Measurements from ENCODE around the gene RMND5B.

RMND5B gene

DNA sequence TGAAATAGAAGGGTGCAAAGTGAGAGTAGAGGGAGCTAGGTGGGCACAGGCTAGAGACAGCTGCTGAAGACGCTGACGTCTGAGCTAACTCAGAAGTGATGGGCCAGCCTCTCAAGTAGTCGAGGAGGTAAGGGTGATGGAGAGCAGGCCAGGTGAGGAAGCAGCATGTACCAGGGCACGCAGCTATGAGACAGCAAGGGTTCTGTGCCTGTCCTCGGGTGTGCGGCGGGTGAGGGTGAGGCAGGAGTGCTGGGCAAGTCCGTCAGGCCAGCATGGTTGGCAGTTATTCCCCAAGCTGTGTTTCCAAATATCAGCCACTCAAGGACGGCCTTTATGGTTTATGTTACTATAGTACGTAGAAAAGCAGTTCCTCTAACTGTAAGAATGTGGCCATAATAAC lies 6.2 kb downstream of the RMND5B start:
- ATAC-seq, result no peak

DNA sequence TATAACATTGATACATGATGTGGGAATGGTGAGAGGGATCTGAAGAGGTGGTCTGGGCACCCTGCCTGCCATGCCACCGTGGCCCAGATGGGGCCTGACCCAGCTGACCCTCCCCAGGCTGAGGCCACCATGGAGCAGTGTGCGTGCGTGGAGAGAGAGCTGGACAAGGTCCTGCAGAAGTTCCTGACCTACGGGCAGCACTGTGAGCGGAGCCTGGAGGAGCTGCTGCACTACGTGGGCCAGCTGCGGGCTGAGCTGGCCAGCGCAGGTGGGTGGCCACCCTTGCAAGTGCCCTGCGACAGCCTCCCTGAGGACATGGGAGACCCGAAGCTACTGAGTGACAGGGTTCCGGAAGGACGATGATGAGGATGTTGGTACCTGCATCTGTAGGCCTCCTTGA lies 7.2 kb downstream of the RMND5B start:
- no peak for ATAC-seq

DNA sequence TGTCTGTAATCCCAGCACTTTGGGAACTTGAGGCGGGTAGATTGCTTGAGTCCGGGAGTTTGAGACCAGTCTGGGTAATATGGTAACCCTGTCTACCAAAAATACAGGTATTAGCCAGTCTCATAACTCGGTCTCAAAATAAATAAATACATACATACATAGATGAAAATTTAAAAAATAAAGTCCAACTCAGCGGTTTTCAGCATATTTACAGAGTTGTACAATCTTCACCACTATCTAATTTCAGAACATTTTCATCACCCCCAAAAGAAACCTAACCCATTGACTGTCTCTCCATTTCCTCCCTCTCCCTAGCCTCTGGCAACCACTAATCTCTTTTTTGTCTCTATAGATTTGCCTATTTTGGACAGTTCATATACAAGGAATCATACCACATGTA lies 10.7 kb downstream of the RMND5B start:
- no peak for ATAC-seq

DNA sequence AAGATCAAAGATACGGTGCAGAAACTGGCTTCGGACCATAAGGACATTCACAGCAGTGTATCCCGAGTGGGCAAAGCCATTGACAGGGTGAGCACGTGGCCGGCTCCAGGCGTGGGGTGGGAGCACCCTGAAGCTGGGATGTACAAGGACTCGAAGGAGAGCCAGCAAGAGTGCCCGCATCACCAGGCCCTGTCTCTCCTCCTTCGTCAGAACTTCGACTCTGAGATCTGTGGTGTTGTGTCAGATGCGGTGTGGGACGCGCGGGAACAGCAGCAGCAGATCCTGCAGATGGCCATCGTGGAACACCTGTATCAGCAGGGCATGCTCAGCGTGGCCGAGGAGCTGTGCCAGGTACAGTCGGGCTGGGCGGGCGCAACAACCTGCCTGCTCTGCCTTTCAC lies 11.8 kb downstream of the RMND5B start:
- no peak for ATAC-seq

DNA sequence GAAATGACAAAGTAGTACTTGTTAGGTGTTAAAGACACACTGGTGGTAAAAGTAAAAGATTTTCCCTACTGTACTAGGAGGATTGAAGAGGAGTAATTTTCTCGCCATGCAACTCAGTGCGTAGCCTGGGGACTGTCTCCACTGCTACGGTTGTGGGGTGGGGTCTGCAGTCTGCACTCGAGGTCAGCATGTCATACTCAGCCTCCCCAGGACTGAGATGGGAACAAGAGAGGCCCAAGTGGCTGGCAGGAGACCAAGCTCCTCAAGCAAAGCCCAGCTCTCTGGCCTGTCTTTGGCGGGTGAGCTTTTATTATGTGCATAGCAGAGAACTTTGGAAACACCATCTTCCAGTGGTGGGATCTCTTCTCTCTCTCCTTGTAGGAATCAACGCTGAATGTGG lies 12.4 kb downstream of the RMND5B start:
- ATAC-seq, result no peak

DNA sequence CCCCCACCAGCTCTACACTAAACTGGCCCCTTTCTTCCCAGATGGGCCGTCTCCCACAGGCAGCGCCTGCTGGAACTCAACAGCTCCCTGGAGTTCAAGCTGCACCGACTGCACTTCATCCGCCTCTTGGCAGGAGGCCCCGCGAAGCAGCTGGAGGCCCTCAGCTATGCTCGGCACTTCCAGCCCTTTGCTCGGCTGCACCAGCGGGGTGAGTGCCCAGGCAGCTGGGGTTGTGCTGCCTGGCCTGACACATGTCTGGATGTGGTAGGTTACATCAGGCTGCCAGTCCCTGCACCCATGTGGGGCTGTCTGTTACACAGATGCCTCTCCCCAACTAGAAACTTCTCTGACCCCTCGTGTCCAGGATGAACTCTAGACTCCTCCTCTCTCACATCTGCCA lies 13.1 kb downstream of the RMND5B start:
- no peak for ATAC-seq

DNA sequence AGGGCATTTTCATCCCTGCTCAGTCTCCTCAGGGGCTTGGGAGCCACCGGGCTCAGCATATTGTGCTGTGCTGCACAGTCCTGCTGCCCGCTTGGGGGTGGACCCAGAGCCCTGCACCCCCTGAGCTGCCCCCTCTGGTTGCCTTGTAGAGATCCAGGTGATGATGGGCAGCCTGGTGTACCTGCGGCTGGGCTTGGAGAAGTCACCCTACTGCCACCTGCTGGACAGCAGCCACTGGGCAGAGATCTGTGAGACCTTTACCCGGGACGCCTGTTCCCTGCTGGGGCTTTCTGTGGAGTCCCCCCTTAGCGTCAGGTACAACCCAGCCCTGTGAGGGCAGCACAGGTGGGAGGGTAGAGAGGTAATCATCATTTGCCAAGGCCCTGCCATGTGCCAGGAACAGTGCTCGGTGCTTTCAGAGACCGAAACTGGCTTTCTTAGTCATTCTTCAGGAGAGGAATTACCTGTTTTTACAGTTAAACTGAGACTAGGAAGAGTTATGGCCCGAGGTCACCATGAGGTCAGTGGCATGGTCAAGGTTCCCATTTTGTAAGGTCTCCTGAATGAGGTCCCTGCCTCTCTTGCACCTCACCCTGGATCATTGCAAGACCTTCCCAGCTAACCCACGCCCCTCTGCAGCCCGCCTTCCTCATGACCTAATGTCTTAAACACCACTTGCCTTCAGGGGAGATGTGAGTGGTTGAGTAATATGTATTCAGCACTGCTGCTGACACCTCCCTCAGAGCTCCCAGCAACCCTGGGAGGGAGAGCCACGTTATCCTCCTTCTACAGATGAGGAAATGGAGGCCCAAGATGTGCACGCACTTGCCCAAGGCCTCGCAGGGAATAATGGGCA lies 15.4 kb downstream of the RMND5B start:
- ATAC-seq, result peak; percentile 79 to 80

DNA sequence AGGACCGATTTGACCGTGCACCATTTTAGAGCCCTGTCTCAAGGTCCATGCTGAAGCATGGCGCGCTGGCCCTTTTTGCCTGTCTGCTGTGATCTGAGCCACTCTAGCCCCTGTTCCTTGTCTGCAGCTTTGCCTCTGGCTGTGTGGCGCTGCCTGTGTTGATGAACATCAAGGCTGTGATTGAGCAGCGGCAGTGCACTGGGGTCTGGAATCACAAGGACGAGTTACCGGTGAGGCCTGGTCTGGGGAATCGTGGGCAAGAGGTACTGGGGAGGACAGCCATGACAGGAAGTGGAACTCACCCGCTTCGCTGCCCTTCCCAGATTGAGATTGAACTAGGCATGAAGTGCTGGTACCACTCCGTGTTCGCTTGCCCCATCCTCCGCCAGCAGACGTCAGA lies 16.6 kb downstream of the RMND5B start:
- ATAC-seq, result no peak

DNA sequence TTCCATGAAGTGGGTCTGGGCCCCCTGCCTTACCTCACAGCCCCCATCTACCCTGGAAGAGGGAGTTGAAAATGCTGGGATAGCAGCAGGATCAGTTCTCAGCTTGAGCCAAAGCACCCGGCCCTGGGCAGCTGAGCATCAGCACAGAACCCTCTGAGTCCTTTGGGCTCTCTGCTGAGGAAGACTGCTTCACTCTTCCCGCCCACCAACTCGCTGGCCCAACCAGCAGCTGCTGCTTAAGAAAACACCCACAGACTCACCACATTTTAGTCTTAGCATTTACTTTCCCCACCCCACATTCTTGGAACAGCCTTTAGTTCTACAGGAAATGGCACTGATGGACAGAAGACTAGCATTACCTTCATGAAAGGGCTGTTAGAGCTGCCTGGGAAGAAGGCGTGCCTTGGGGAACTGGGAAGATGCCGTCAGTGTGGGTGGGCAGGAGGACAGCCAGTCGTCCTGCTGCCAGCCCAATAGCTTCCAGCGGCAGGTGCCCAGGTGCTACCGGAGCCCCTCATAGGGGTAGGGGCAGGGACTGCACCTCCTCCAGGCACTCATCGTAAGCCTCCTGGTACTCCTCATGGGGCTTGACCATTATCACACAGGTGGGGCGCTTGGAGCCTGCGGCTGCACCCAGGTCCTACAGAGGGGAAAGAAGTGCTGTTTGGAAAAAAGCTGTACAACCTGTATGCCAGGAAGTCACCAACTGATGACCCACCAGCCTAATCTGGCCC lies 18.6 kb downstream of the RMND5B start:
- no peak for ATAC-seq

DNA sequence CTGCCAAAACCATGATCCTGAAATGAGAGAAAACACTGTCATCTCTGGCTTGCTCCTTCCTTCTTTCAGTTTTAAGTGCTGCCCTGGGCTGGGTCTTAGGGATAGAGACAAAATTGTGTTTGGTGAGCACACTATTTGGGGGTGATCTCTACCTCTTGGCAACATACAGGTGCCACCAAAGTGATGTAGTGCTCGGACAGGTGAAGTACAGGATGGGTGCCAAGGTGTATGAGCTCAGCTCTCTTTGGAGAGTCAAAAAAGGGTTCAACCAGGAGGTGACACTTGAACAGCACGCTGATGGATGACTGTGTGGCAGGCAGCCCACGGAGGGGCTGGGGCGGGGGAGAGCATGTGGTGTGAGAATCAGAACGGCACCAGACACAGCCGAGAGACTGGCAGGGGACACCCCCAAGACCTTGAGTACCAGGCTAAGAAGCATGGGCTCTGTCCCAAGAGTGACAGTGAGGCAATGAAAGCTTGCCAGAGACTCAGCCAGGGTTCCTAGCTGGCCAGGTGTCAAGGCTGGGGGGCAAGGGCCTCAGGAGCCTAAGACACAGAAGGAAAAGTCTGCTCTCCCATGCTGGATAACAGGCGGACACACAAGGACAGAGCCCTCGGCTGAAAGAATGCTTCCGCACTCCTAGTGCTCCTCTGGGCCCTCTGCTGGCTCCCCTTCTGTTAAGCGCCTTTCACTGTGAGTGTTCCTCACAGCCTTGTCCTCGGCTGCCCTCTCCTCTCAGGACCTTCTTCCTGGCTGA lies 20.3 kb downstream of the RMND5B start:
- no peak for ATAC-seq

DNA sequence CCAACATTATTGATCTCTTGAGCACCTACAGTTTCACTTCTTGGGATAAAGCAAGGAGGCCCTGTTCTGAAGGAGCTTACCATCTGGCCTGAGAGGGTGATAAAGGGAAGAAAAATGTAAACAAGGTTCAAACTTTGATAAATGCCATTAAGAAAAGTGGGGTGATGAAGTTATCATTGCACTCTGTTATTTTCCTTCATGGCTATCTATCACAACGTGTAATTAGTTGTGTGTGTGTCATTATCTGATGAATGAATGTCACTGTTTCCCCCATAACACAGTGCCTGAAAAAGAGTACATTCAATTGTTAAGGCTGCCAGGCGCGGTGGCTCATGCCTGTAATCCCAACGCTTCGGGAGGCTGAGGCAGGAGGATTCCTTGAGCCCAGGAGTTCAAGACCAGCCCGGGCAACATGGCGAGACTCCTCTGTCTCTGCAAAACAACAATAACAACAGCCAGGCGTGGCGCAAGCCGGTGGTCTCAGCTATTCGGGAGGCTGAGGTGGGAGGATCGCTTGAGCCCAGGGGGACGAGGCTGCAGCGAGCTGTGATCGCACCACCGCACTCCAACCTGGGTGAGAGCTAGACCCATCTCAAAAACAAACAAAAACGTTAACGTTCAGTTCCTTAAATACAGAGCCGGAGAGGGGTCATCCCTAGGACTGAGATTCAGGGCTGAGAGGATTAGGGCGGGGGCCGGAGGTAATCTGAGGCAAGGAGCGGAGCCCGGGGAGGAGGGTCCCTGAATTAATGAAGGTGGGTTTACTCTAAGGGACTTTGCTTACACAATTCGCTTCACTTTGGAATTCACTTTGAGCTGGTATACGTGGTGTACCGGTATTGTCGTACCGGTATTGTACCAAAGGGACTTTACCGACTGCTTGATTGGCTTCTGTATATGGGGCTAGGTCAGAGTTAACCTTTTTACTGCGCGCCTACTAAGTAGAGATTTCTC lies 22.0 kb downstream of the RMND5B start:
- ATAC-seq, result no peak

DNA sequence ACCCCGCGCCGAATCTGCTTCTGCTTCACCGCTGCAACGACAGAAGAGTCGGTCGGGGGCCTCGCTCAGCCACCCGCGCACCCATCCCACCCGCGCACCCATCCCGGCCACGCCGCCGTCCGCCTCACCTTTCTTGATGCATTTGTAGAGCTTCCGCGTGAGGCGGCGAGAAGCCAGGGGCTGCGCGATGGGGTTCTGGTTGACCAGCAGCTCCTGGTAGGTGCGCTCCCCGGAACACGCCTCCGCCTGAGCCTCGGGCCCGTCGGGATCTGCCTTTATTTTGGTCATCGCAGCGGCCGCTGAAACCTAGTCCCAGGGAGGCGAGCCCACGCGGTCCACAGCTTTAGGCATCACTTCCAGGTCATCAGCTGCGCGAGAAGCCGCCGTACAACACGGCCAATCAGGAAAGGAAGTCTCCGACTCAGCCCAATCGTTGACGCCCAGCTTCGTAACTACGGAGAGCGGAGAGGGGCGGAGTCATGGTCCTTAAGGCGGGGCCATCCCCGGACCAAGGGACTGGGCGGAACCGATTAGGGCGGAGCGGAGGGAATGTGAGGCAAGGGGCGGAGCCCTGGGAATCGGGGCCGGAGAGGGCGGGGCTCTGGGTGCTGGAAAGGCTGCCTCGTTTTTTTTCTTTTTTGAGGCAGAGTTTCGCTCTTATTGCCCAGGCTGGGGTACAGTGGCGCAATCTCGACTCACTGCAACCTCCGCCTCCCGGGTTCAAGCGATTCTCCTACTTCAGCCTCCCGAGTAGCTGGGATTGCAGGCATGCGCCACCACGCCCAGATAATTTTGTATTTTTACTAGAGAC lies 22.9 kb downstream of the RMND5B start, which contains the start of gene NHP2:
NHP2 (minus strand) TSS at position 356 of the 811 bp plus-strand sequence; CDS start at position 288, 68 bp downstream.
- ATAC-seq, result peak; percentile 98

DNA sequence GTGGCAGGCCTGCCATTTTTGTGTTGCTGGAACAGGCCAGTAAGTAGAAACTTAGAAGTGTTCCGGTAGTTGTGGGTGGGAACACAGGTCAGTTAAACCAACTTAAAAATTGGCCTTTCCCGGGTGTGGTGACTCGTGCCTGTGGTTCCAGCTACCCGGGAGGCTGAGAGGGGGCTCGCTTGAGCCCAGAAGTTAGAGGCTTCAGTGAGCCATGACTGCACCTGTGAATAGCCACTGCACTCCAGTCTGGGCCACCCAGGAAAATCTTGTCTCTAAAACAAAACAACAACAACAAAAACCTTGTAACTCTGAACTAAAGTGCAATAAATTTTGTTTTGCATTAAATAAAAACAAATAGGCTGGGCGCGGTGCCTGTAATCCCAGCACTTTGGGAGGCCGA lies 24.3 kb downstream of the RMND5B start:
- no peak for ATAC-seq

DNA sequence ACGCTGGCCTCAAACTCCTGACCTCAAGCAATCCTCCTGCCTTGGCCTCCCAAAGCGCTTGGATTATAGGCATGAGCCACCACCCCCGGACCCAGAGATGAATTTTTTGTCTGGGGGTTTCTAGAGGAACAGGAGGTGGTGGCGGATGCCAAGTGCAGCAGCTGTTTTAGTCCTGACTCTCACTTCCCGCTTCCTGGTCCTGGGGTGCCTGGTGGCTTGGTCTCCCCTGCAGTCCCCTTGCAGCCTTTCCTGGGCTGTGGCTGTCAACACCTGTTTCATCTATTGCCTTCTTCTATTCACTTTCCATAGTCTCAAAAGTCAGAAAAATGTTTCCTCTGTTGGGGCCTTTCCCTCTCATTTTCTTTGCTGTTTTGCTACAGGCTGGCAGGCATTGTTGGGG lies 29.4 kb downstream of the RMND5B start:
- ATAC-seq, result no peak

DNA sequence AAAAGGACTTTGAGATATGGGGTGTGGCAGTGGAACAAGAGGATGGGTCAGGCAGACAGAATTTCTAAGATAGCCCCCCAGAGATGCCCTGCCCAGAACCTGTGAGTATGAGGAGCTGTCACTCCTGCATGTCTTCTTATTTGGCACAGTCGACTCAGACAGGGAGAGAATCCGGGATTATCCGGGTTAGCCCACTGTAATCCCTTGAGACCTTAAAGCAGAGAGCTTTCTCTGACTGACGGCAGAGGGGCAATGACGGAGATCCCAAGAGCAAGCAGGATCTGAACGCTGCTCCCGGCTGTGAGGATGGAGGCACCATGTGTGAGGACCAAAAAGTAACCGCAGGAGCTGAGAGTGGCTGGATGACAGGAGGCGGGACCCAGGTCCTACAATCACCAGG lies 31.7 kb downstream of the RMND5B start:
- no peak for ATAC-seq

DNA sequence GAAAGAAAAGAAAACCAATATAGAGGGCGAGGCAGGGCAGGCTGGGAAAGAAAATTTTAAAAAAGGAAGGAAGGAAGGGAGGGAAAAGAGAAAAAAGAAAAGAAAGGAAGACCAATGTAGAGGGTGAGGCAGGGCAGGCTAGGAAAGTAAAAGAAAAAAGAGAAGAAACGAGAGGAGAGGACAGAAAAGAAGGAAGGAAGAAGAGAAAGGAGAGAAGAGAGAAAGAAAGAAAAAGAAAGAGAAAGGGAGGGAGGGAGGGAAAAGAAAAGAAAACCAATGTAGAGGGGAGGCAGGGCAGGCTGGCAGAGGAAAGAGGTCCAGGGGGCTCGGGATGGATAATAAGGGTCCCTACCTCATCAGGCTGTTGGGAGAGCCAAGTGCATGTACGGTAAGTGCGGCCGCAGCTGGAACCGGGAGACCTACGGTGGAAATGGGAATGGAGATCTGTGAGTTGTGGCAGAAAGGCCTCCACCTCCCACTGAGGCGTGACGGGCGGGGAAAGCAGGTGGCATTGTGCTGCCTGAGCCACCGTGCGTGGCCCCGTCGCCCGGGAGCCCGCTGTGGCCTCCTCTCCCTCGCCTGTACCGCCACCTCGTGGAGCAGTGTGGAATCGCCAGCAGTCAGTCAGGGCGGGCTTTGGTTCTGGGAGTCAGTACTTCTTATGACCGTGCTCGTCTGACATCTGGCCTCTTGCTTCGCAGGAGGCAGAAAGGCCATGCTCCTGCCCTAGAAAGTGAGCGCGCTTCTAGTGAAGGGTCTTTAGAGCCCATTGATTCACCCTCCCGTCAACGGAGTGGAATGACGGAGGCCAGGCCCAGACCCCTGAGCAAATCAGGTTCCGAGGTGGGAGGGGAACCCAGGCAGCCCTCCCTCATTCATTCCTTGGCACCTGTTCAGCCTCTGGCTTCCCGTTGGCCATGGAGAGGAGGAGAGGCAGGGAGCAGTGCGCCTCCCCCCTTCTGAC lies 33.2 kb downstream of the RMND5B start:
- ATAC-seq, result peak; percentile 97

DNA sequence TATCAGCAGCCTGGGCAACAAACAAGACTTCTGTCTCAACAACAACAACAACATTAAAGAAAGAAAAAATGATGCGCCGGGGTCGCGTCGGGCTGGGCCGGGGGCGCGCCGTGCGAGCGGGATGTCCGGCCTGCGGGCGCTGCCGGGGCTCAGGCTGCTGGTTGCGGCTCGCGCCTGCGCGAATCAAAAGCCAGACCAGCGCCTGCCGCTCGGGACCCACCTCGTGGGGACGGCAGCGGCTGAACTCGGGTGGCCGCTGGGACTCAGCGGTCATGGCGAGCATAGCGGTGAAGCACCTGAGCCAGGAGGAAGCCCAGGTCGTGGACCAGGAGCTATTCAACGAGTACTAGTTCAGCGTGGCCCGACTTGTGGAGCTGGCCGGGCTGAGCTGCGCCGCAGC lies 34.8 kb downstream of the RMND5B start:
- no peak for ATAC-seq

DNA sequence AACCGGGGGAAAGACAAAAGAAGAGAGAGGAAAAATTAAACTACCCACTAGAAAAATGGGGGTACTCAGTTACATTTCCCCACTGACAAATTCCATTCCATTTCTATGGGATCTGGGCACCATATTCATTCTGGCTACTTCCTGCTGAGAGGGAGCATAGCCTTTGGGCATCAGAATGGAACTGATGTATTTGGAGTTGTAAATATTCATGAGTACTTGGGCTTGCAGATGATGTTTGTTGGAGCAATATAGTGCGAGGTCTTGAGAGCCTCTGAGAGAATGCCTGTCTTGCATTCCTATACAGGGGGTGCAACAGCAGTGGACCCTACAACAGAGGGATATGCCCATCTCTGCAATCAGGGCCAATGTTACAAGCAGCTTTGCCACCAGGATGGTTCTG lies 39.6 kb downstream of the RMND5B start:
- no peak for ATAC-seq

DNA sequence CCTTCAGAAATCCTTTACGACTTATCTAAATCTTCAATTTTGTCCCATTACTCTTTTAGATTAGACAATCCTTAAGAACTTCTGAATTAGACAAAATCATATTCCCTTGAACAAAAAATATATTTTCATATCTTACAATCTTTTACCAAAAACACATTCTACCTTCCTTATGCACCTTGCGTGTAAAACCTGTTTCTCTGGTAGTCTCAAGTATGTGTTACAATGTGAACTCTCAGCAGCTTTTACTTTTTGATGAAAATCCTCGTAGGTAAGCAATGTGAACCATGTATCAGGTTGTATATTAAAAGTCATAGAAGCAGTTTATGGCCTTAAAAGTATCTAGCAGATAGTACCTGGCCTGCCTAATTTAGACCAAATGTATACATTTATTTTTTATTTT lies 43.6 kb downstream of the RMND5B start:
- ATAC-seq, result no peak

DNA sequence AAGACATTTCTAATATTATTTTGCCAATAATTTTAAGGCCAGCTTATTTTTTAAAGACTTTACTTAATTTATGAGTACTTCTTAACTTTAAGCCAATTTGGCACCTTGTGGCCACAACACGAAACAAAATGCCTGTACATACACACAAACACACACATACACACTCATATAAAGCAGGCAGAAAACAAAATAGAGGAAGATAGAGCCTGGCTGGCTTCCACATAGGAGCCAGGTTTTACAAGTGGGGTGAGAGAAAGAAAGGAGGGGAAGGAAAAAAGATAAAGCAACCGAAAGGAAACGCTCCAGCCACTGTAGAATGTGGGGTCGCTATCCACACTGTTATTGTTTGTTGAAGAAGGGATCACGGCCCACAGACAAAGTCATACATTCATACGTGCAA lies 46.0 kb downstream of the RMND5B start:
- no peak for ATAC-seq
